Measurements from ENCODE around the gene TANK.

The TANK gene

DNA sequence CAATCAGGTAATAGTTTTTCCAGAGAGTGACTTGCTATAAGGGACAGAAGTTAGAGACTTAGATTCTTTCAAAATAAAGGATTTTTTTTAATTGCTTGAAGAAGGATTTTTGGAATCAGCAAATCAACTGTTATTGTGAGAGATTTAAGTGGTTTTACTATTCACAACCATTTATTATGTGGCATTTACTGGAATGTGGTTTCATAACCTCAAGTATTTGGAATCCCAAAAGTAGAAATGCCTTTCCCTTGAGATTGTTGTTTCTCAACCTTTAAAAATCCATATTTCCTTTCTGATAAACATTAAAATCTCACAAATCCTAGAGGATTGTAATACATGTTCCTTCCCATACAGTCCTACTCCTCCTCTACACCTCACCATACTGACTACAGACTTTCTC lies 5.0 kb downstream of the TANK start:
- Histone ChIP-seq H3K9me2 (replicated peaks; ENCODE audit: insufficient read depth, low read length) (no peaks in the 10 kb centered on the region), H3K79me2 (ENCODE audit: insufficient read depth, low read length) (peaks cover 23% of the 10 kb centered on the region)

GRCh38 chr2:161165811-161166210 lies 5.6 kb downstream of the TANK start:
- Histone ChIP-seq H3F3A (ENCODE audit: insufficient read depth) (peaks cover 3% of the 10 kb centered on the region; the same call in 1 of the 2 replicates), H3K9me2 (replicated peaks; ENCODE audit: insufficient read depth, low read length) (no peaks in the 10 kb centered on the region), H3K36me3 (ENCODE audit: low read length) (peaks cover 30% of the 10 kb centered on the region), H3K4me3 (ENCODE audit: insufficient read depth, low read length, poor library complexity, severe bottlenecking) (no peak overlapping the region), H3K4me2 (ENCODE audit: low read depth, low read length, poor library complexity, severe bottlenecking) (no peak overlapping the region), H3K9ac (ENCODE audit: low read length) (no peak overlapping the region), H4K20me1 (ENCODE audit: low read depth, low read length) (no peaks in the 10 kb centered on the region), H2AFZ (ENCODE audit: low read depth, low read length, severe bottlenecking) (no peak overlapping the region), H3K27ac (ENCODE audit: low read depth, low read length) (no peak overlapping the region), H3K27me3 (ENCODE audit: low read length) (no peaks in the 10 kb centered on the region), H3K79me2 (ENCODE audit: insufficient read depth, low read length) (peaks cover 18% of the 10 kb centered on the region), H3K9me3 (ENCODE audit: insufficient read depth, low read length) (no peaks in the 10 kb centered on the region)
- no peak for TF ChIP-seq EZH2phosphoT487 (conservative IDR thresholded peaks at IDR 0.05; ENCODE audit: low read length)
- TF ChIP-seq, protein P1, sequence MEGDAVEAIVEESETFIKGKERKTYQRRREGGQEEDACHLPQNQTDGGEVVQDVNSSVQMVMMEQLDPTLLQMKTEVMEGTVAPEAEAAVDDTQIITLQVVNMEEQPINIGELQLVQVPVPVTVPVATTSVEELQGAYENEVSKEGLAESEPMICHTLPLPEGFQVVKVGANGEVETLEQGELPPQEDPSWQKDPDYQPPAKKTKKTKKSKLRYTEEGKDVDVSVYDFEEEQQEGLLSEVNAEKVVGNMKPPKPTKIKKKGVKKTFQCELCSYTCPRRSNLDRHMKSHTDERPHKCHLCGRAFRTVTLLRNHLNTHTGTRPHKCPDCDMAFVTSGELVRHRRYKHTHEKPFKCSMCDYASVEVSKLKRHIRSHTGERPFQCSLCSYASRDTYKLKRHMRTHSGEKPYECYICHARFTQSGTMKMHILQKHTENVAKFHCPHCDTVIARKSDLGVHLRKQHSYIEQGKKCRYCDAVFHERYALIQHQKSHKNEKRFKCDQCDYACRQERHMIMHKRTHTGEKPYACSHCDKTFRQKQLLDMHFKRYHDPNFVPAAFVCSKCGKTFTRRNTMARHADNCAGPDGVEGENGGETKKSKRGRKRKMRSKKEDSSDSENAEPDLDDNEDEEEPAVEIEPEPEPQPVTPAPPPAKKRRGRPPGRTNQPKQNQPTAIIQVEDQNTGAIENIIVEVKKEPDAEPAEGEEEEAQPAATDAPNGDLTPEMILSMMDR (IDR thresholded peaks at IDR 0.05; ENCODE audit: insufficient read depth, low read length, poor library complexity, severe bottlenecking), result no peak

More for the DNA sequence above, 5.0 kb downstream of the TANK start:
- H2AFZ ChIP-seq (ENCODE audit: low read depth, low read length, severe bottlenecking), result no peak overlapping the region
- peaks cover 30% of the 10 kb centered on the region for H3K36me3 ChIP-seq (ENCODE audit: low read length)
- no peaks in the 10 kb centered on the region for H3K9me3 ChIP-seq (ENCODE audit: insufficient read depth, low read length)
- H3F3A ChIP-seq (ENCODE audit: insufficient read depth), result no peaks in the 10 kb centered on the region
- no peaks in the 10 kb centered on the region for H3K27me3 ChIP-seq (ENCODE audit: low read length)
- no peak overlapping the region for H3K4me3 ChIP-seq (ENCODE audit: insufficient read depth, low read length, poor library complexity, severe bottlenecking)
- no peaks in the 10 kb centered on the region for H4K20me1 ChIP-seq (ENCODE audit: low read depth, low read length)
- H3K27ac ChIP-seq (ENCODE audit: low read depth, low read length), result no peak overlapping the region
- TF ChIP-seq EZH2phosphoT487 (conservative IDR thresholded peaks at IDR 0.05; ENCODE audit: low read length), result no peak
- TF ChIP-seq, protein P1 (IDR thresholded peaks at IDR 0.05; ENCODE audit: insufficient read depth, low read length, poor library complexity, severe bottlenecking), result no peak
- no peak overlapping the region for H3K4me2 ChIP-seq (ENCODE audit: low read depth, low read length, poor library complexity, severe bottlenecking)
- no peak overlapping the region for H3K9ac ChIP-seq (ENCODE audit: low read length)

GRCh38 chr2:161166538-161167409 lies 6.5 kb downstream of the TANK start:
- Histone ChIP-seq H3K27me3 (ENCODE audit: low read length) (no peaks in the 10 kb centered on the region), H3K36me3 (ENCODE audit: low read length) (peaks cover 29% of the 10 kb centered on the region), H3K27ac (ENCODE audit: low read depth, low read length) (no peak overlapping the region), H3K4me2 (ENCODE audit: low read depth, low read length, poor library complexity, severe bottlenecking) (no peak overlapping the region), H3F3A (ENCODE audit: insufficient read depth) (peaks cover 3% of the 10 kb centered on the region; the same call in 1 of the 2 replicates), H4K20me1 (ENCODE audit: low read depth, low read length) (no peaks in the 10 kb centered on the region), H3K9me2 (replicated peaks; ENCODE audit: insufficient read depth, low read length) (no peaks in the 10 kb centered on the region), H3K9ac (ENCODE audit: low read length) (no peak overlapping the region), H3K4me3 (ENCODE audit: insufficient read depth, low read length, poor library complexity, severe bottlenecking) (no peak overlapping the region), H2AFZ (ENCODE audit: low read depth, low read length, severe bottlenecking) (no peak overlapping the region), H3K79me2 (ENCODE audit: insufficient read depth, low read length) (peaks cover 10% of the 10 kb centered on the region), H3K9me3 (ENCODE audit: insufficient read depth, low read length) (no peaks in the 10 kb centered on the region)
- TF ChIP-seq, protein P1 (IDR thresholded peaks at IDR 0.05; ENCODE audit: insufficient read depth, low read length, poor library complexity, severe bottlenecking), result no peak

Data from SU-DHL-6 (cell line).